GM12878 (cell line): ENCODE data around the gene DVL2. TPM values are rescaled to one million over a fixed set of nuclear protein-coding genes. Genes with fewer than 3 reads are reported as not detected.

Source experiments
- ATAC-seq: fragments of 200-7000 bp; cut with Tn5 transposase; 3 replicates; pipeline ENCODE4 v1.9.1; 2020; ENCODE audit warnings: mild to moderate bottlenecking, moderate library complexity
- BruUV-seq: library from RNA; stranded (reverse); fragments of 400-500 nt; replicated peaks from 2 replicates; lab custom pipeline; 2021; lab: Mats Ljungman, UMichigan
- CTCF ChIA-PET: fragments of 300-600 bp; sonication (Branson Sonifier 250); formaldehyde crosslinking; extraction: SDS; loops from one replicate; lab custom pipeline; 2021; ENCODE audit warnings: inconsistent platforms; lab: Yijun Ruan, JAX
- POLR2A ChIA-PET: fragments of 350-600 bp; formaldehyde crosslinking; extraction: SDS; loops from one replicate; lab custom pipeline; 2021; ENCODE audit warnings: inconsistent platforms; lab: Charles Lee
- RAD21 ChIA-PET: fragments of 300-600 bp; sonication (Branson Sonifier 250); formaldehyde crosslinking; loops from one replicate; lab custom pipeline; 2023; ENCODE audit warnings: antibody characterized with exemption; ENCODE audit not compliant: unreplicated experiment; lab: Charles Lee
- SMC1A ChIA-PET: fragments of 300-600 bp; sonication (Branson Sonifier 250); formaldehyde crosslinking; loops from one replicate; lab custom pipeline; 2023; ENCODE audit not compliant: unreplicated experiment, uncharacterized antibody; lab: Charles Lee
- DNase-seq: peaks from one replicate; pipeline ENCODE4 v3.0.0-alpha.2; 2011; ENCODE audit warnings: low read depth, low spot score
- FAIRE-seq: peaks from 3 replicates; lab custom pipeline; 2011; peaks lifted over from hg19 to GRCh38; lab: Jason Lieb, UNC
- H2AFZ ChIP-seq: 2 replicates; pipeline ENCODE4 v1.6.0; 2011; ENCODE audit warnings: low read depth, low read length, control low read depth; ENCODE audit not compliant: control insufficient read depth
- H3K27ac ChIP-seq: 2 replicates; pipeline ENCODE4 v1.5.1; 2011; ENCODE audit warnings: control low read depth; ENCODE audit not compliant: control insufficient read depth, insufficient read depth
- H3K27me3 ChIP-seq, 2 experiments: replicated peaks in 1 of 2; 2 replicates each; pipeline versions ENCODE4 v1.6.0 to v1.6.1; 2011; ENCODE audit warnings: low read length in 1 of 2; ENCODE audit not compliant: control insufficient read depth in 2 of 2, insufficient read depth in 2 of 2
- H3K36me3 ChIP-seq, 2 experiments: 2 replicates each; pipeline ENCODE4 v1.5.1; 2011; ENCODE audit warnings: low read length in 1 of 2; ENCODE audit not compliant: control insufficient read depth in 2 of 2, insufficient read depth in 2 of 2
- H3K4me1 ChIP-seq: 2 replicates; pipeline ENCODE4 v1.6.1; 2011; ENCODE audit warnings: mild to moderate bottlenecking, low read length, moderate library complexity, mixed read lengths; ENCODE audit not compliant: control insufficient read depth, insufficient read depth
- H3K4me2 ChIP-seq: 2 replicates; pipeline ENCODE4 v1.6.0; 2011; ENCODE audit warnings: control low read depth; ENCODE audit not compliant: control insufficient read depth, insufficient read depth
- H3K4me3 ChIP-seq: fragments of 200-600 bp; sonication (generic); 2 replicates; pipeline ENCODE4 v1.5.1; 2016
- H3K79me2 ChIP-seq: 2 replicates; pipeline ENCODE4 v1.6.0; 2011; ENCODE audit warnings: low read length; ENCODE audit not compliant: control insufficient read depth, insufficient read depth
- H3K9ac ChIP-seq: 2 replicates; pipeline ENCODE4 v1.8.0; 2011; ENCODE audit warnings: low read length, control low read depth, mixed read lengths; ENCODE audit not compliant: control insufficient read depth, insufficient read depth
- H3K9me3 ChIP-seq: replicated peaks from 3 replicates; pipeline ENCODE4 v1.5.1; 2011; ENCODE audit warnings: mild to moderate bottlenecking, low read length; ENCODE audit not compliant: control insufficient read depth, insufficient read depth
- H4K20me1 ChIP-seq: 2 replicates; pipeline ENCODE4 v1.6.0; 2011; ENCODE audit not compliant: control insufficient read depth, insufficient read depth
- CREM ChIP-seq: IDR thresholded peaks from 2 replicates; pipeline ENCODE4 v1.6.1; 2014; ENCODE audit warnings: antibody characterized with exemption, low read depth
- HSF1 ChIP-seq: fragments of 150-350 bp; IDR thresholded peaks from 2 replicates; pipeline ENCODE4 v1.6.1; 2014; ENCODE audit warnings: mild to moderate bottlenecking, low read depth, low read length
- NFYB ChIP-seq: IDR thresholded peaks from 2 replicates; pipeline ENCODE4 v1.6.1; 2011; ENCODE audit warnings: low read depth, mild to moderate bottlenecking, low read length, improper control_type of control experiment, moderate library complexity; ENCODE audit not compliant: insufficient read depth
- POLR2A ChIP-seq: IDR thresholded peaks from 2 replicates; pipeline ENCODE4 v1.6.1; 2011; ENCODE audit warnings: low read depth, mild to moderate bottlenecking, low read length
- POLR2AphosphoS2 ChIP-seq: IDR thresholded peaks from 2 replicates; pipeline ENCODE4 v1.6.1; 2011; ENCODE audit warnings: low read depth, mild to moderate bottlenecking, low read length, improper control_type of control experiment, moderate library complexity
- RELB ChIP-seq: fragments of 450-650 bp; IDR thresholded peaks from 2 replicates; pipeline ENCODE4 v1.6.1; 2017; ENCODE audit warnings: low read depth, mild to moderate bottlenecking, moderate library complexity
- WGBS: methylation state at CpG from one replicate; pipeline ENCODE4 v1.1.6; 2016; ENCODE audit warnings: low lambda C conversion rate; ENCODE audit not compliant: insufficient replicate concordance, insufficient coverage; ENCODE audit errors: missing lambda C conversion rate; 5-methylcytosine and 5-hydroxymethylcytosine counted together
- in situ Hi-C: fragments of 300-500 bp; cut with MboI; formaldehyde crosslinking; loops from 9 replicates; pipeline ENCODE4 v1.14.3; 2018; ENCODE audit warnings: mixed read lengths
- intact Hi-C: fragments of 100-400 bp; cut with micrococcal nuclease; formaldehyde crosslinking; loops from one replicate; pipeline ENCODE4 v1.14.2; 2022; ENCODE audit not compliant: unreplicated experiment
- polyA plus RNA-seq, 11 experiments: library from polyadenylated mRNA; depleted of rRNA in 4 of 11; unstranded in 6 of 11; stranded (reverse) in 5 of 11; fragments of >200 nt; fragmentation: Nextera tagmentation in 4 of 11; fragmentation: Illumina TruSeq in 1 of 11; extraction: Ambion mirVana in 4 of 11; extraction: Trizol in 1 of 11; gene quantifications; 1 replicate in 1 of 11; 2 replicates in 10 of 11; pipeline versions ENCODE4 v1.2.1 to v1.2.3, GENCODE V29; 2011 to 2016; ENCODE audit warnings: inconsistent platforms in 2 of 11, missing spikeins in 2 of 11, low read depth in 1 of 11
- total RNA-seq, 4 experiments: library from RNA; depleted of rRNA in 3 of 4; stranded (reverse); fragments of >200 nt in 3 of 4; fragmentation: Illumina TruSeq in 1 of 4; extraction: Trizol in 1 of 4; gene quantifications; 2 replicates each; pipeline versions ENCODE4 v1.2.1 to v1.2.3, GENCODE V29; 2013 to 2021

DVL2 gene
- total and polyA plus RNA-seq, 10 of the 15 experiments (the other 5 are each of a cell fraction or from before 2014, with no cell fraction given), result 0.97 to 44.8 (median 23.2) TPM

GRCh38 chr17:7283471-7284216, 49.3 kb upstream of the DVL2 start:
- no peak overlapping the region for H2AFZ ChIP-seq
- no peak for DNase-seq
- ChIA-PET RAD21 (no interaction called here), SMC1A (interaction anchor here (1.7 kb wide), 1 partner anchor 13 kb away, joined by 10 read pairs; no protein-coding TSS in a partner anchor), POLR2A (interaction anchor here (1.0 kb wide), 1 partner anchor 63 kb away, joined by 3 read pairs; no protein-coding TSS in a partner anchor), CTCF (interaction anchor here (0.9 to 10.3 kb wide), 3 partner anchors 14 to 238 kb away, joined by 3 to 102 read pairs (median 6); no protein-coding TSS in a partner anchor)
- H3K79me2 ChIP-seq, result no peaks in the 10 kb centered on the region
- H3K4me2 ChIP-seq, result no peak overlapping the region
- no peak for FAIRE-seq
- H3K9ac ChIP-seq, result no peak overlapping the region
- no peak overlapping the region for H3K4me3 ChIP-seq
- peaks cover 0 to 1% of the 10 kb centered on the region in 2 experiments; a peak in 2 of 4 replicates for H3K27me3 ChIP-seq
- no peaks in the 10 kb centered on the region for H3K9me3 ChIP-seq
- 47% methylated on average over 18 of the region's 18 CpGs for WGBS
- H3K36me3 ChIP-seq, result no peaks in the 10 kb centered on the region
- H3K27ac ChIP-seq, result no peak overlapping the region
- H3K4me1 ChIP-seq, result peaks cover 8% of the 10 kb centered on the region
- no peaks in the 10 kb centered on the region; the same call in none of the 2 replicates for H4K20me1 ChIP-seq
- TF ChIP-seq HSF1 (no peak), RELB (no peak), POLR2AphosphoS2 (no peak), CREM (no peak), NFYB (no peak), POLR2A (no peak)
- BruUV-seq, result no TSS peak
- in situ Hi-C loops (no loop called here), intact Hi-C loops (no loop called here)
- ATAC-seq, result no peak
